Measurements from ENCODE around the gene SARDH.

Gene SARDH

GRCh38 chr9:133737774-133738639 is at the start of gene SARDH:
TSS of gene SARDH (minus strand) at chr9:133738352. CDS start at chr9:133734173, 4,179 bp downstream.
- peak; percentile 22 to 28 for DNase-seq

- peak in 1 of 2 donors; percentile 55 for DNase-seq
Measured at GRCh38 chr9:133787754-133788025, 49.5 kb upstream of the SARDH start.

DNA sequence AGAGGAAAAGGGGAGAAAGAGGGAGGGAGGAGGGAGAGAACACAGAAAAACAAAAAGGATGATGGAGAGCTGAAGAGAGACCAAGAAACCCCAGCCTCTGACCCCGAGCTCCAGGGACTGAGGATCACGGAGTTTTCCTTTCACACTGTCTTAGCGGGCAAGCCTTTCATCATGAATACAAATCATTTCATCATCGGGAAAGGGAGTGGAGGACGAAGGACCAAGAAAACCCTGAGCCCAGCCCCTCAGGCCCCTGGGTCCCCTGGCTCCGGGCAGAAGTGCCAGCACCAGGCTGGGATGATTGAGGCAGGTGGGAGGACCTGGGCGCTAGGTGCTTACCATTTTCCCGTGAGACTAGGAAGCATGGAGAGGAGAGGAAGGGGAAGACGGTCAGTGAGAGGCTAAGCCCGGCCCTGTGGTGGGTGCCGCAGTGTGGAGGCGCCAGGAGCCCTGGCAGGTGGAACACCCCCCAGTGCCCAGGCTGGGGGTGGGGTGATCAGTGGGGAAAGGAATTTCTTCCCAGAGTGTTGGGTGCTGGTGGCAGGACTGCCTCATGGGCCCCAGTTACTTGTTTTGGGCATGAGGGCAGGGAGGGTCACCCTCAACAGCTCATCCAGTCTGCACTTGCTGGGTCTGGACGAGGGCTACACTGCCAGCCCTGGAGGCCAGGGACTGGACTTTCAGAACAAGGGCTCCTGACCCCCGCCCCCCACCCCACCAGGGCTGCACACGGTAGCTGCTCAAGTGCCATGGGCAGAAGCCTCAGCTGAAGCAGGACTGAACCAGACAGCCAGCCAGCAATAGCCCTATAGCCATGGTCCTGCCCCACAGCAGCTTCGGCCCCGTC is 49.0 kb upstream of the SARDH start:
- no peak for DNase-seq

GRCh38 chr9:133786371-133786753 is 48.2 kb upstream of the SARDH start:
- peak in 1 of 2 donors; percentile 59 for DNase-seq

- DNase-seq, result no peak
Measured at GRCh38 chr9:133785753-133786370, 47.7 kb upstream of the SARDH start.

DNA sequence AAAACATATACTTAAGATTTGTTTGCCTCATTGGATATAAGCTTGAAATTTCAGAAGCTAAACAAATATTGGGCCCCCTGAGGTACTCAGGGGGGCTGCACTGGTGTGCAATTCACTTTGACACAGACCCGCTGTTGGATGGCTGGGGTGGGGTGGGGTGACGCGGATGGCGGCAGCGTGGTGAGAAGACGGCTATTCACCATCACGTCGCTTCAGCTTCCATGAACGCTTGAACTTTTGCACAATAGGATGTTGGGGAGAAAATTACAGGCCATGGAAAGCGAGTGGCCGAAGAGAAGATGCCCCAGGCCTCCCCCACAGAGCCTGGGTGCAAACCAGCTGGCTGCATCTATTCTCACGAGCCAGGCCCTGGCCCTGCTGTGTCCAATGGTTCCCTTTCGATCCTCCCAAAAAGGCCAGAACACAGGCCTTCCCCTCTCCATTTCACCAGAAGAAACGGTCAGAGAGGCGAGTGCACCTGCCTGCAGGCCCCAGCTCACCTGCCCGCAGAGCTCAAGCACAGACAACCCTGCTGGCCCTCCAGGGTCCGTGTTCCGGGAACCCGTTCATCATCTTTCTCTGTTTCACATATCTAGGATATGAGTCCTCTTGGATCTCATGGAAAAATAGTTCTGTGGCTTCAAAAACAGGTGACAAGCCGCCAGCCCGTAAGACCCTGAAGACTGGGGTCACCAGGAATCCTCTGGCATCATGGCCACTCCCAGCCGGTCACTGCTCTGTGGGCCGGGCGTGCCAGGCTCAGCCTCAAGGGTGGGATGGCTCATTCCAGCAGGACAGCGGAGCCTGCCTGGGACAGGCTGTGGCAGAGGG is 46.8 kb upstream of the SARDH start:
- DNase-seq, result no peak

- DNase-seq, result no peak
Measured at GRCh38 chr9:133783331-133783731, 45.2 kb upstream of the SARDH start.

GRCh38 chr9:133782157-133783130 is 44.3 kb upstream of the SARDH start:
- peak; percentile 56 to 72 for DNase-seq

GRCh38 chr9:133781828-133782135 is 43.6 kb upstream of the SARDH start:
- DNase-seq, result no peak

- no peak for DNase-seq
Measured at GRCh38 chr9:133780962-133781827, 43.0 kb upstream of the SARDH start.

GRCh38 chr9:133780404-133780945 is 42.3 kb upstream of the SARDH start:
- no peak for DNase-seq

DNA sequence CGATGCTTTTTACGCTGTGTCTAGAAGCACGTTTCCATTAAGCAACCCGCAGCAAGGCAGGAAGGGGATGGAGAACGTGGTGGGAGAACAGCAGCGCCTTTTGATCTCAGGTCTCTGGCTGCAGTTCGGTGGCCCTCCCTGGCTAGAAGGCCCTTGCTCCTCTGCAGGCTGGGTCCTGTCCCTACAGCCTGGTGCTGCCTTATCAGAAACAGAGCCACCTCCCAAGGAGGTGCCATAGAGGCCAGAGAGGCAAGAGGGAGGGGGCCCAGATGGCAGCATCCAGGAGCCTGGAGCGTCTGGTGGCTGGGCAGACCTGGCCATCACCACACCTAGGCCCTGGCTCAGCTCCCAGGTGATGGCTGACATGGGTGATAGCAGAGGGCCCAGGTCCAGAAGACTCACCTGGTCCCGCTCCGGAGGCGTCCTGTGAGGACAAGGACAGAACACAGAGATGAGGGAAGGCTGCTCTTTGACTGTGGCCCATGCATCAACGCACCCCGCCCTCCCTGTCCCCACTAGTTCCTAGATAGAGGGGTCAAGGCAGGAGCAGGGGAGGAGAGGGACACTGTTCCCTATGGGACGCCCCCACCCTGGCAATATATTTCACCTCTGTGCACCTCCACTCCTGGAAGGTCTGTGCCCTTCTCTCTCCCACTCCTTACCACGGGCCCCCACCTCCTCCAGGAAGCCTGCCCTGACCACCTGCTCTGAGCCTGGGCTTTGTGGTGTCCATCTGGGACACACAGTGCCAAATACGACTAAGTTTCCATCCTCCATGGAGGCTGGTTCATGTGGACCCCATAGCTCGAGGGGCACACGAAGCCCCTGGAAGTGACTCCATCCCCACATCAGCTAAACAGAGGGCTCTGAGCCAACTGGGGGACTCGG is 41.6 kb upstream of the SARDH start:
- no peak for DNase-seq

GRCh38 chr9:133779081-133779480 is 40.9 kb upstream of the SARDH start:
- no peak for DNase-seq

DNA sequence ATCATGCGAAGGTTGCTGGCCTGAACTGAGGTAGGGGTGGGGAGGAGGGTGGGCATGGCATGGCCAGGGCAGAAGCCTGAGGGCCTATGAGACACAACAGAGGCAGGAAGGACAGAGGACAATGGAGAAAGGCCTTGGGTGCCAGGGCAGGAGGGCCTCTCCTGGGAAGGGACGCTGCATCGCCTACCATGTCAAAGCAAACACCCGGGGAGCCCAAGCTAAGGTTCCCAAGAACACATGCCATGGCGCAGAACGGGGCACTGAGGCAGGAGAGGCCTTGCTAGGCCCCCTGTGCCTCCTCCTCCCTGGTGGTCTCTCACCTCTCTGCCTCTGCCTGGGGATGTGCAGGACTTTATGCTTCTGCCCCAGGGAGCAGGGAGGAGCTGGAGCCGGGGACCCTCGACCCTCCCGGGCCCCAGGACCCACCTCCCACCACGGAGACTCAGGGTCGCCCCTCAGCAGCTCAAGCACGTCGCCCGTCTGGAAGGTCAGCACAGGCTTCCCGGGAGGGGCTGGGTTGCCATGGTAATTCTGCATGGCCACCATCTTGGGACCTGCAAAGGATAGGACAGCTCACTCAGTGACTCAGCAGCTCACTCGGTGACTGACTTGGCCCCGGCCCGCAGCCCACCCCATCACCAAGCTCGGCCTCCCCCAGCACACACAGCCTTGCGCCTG is 40.3 kb upstream of the SARDH start:
- no peak for DNase-seq

- DNase-seq, result no peak
Measured at GRCh38 chr9:133777871-133778270, 39.7 kb upstream of the SARDH start.

DNA sequence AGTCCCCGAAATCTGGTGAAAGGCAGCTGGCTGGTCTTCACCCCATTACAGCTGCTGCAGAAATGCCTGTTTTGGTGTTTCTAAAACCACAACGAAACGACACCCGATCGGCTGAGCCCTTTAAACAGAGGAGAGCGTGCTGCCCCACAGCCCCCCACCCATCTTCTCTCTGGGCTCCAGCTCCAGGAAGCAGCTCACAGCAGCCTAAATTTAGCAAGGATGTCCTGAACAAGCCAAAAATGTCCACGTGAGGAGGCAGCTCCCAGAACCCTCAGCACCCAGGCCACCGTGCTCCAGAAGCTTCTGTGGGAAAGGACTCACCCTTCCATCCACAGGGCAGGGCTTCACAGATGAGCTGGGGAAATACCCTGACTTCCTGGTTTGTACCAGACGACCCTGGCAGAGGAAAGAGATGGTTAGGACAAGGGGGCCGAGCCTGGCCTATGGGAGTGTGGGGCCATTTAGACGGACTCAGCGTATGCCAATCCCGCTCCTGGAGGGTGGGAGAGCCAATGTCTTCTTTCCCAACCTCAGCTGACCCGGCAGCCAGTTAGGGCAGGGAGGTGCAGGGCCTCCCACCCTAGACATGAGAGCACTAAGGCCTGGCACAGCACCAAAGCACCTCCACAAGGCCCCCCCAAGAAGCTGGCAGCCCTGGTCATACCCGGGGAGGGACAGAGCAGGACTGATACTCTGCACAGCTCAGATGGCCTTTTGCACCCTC is 39.1 kb upstream of the SARDH start:
- DNase-seq, result no peak

GRCh38 chr9:133775951-133776905 is 38.1 kb upstream of the SARDH start:
- DNase-seq, result no peak

Measured in CD4-positive, alpha-beta T cell treated with Interleukin-4 for 1 hour (primary cell).